Right lobe of liver (tissue), 4 donors: Measurements from ENCODE around the gene SYTL3.

Experiments used
- CTCF ChIP-seq, 4 donors: fragments of 200-600 bp in 3 of 4; fragments of 450-650 bp in 1 of 4; IDR thresholded peaks; one replicate each; pipeline versions ENCODE4 v1.5.1 to v1.8.0; 2016 to 2022; ENCODE audit warnings: antibody characterized with exemption in 4 of 4, mild to moderate bottlenecking in 2 of 4
- POLR2A ChIP-seq: fragments of 450-650 bp; IDR thresholded peaks from one replicate; pipeline ENCODE4 v1.6.1; 2017; ENCODE audit warnings: antibody characterized with exemption, mild to moderate bottlenecking
- donor health status: DM: no; HTN: no; CAD: no.
- donor health status: DM: no; HTN: no; CAD: no.
- donor health status: DM: no; HTN: yes; CAD: no.

GRCh38 chr6:158730541-158730907, 80.7 kb downstream of the SYTL3 start:
- TF ChIP-seq CTCF (IDR thresholded peaks at IDR 0.05): no peak
- TF ChIP-seq POLR2A: no peak
